Hippocampal formation (tissue), 2 donors: ENCODE data around the gene TMBIM1.

Experiments used
- DNase-seq, 2 donors: peaks; one replicate each; lab custom pipeline; 2025; lab: John Stamatoyannopoulos, UW

The TMBIM1 gene

GRCh38 chr2:218257390-218257981 lies 34.8 kb downstream of the TMBIM1 start:
- peak in 1 of 2 donors; percentile 28 for DNase-seq

GRCh38 chr2:218256612-218257350 lies 35.5 kb downstream of the TMBIM1 start:
- no peak for DNase-seq

GRCh38 chr2:218255446-218255845 lies 36.9 kb downstream of the TMBIM1 start:
- DNase-seq: no peak

- no peak for DNase-seq
Observed at GRCh38 chr2:218253232-218253625, 39.1 kb downstream of the TMBIM1 start.

- no peak for DNase-seq
Observed at GRCh38 chr2:218252509-218253231, 39.6 kb downstream of the TMBIM1 start.

- DNase-seq: no peak
Observed at GRCh38 chr2:218249691-218250090, 42.6 kb downstream of the TMBIM1 start.

- DNase-seq: no peak
Observed at GRCh38 chr2:218245214-218245613, 47.1 kb downstream of the TMBIM1 start.

- DNase-seq: no peak
Observed at GRCh38 chr2:218244665-218245064, 47.6 kb downstream of the TMBIM1 start.

- DNase-seq: no peak
Observed at GRCh38 chr2:218244204-218244603, 48.1 kb downstream of the TMBIM1 start.

GRCh38 chr2:218238887-218239286 lies 53.4 kb downstream of the TMBIM1 start:
- no peak for DNase-seq

- DNase-seq: no peak
Observed at GRCh38 chr2:218236829-218237228, 55.5 kb downstream of the TMBIM1 start.

GRCh38 chr2:218235017-218235416 lies 57.3 kb downstream of the TMBIM1 start:
- no peak for DNase-seq

- DNase-seq: no peak
Observed at GRCh38 chr2:218234521-218234920, 57.8 kb downstream of the TMBIM1 start.

GRCh38 chr2:218233543-218233942 lies 58.8 kb downstream of the TMBIM1 start:
- DNase-seq: no peak

- no peak for DNase-seq
Observed at GRCh38 chr2:218230882-218231281, 61.4 kb downstream of the TMBIM1 start.

- no peak for DNase-seq
Observed at GRCh38 chr2:218229851-218230250, 62.5 kb downstream of the TMBIM1 start.

GRCh38 chr2:218229239-218229638 lies 63.1 kb downstream of the TMBIM1 start:
- no peak for DNase-seq

- DNase-seq: no peak
Observed at GRCh38 chr2:218228366-218229090, 63.8 kb downstream of the TMBIM1 start.

GRCh38 chr2:218226903-218227302 lies 65.4 kb downstream of the TMBIM1 start:
- DNase-seq: no peak
